ENCODE measurements around the gene L1CAM. TPM values are rescaled to one million over a fixed set of nuclear protein-coding genes. Genes with fewer than 3 reads are reported as not detected.
A peak's percentile ranks its signal among the peaks of the same experiment; 100 is the strongest.

Gene L1CAM
- polyA plus RNA-seq, 1 of the 3 experiments (the other 2 are of a cell fraction), result 1.9 TPM

DNA sequence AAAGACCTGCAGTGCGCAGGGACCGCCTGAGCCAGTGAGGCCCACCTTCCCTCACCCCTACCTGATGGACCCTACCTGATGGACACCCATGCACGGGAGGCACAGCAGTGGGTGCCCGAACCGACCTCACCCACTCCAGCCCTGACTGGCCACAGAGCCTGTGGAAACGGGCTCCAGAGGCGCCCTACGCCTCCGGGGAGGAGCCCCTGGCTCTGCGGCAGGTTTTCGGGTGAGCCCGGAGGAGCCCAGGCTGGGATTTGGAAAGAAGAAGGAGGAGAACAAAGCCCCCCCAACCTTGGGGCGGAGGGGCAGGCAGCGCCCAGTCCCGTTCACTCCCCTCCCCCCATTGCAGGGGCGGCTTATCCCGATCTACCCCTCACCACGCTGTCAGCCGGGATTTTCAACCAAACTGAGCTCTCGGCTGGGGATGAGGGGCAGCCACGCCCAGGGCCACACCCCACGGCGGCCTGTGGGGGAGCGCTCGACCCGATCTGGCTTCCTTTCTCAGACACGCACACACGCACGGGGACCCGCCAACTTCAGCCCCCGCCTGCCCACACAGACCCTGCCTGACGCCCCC is 675 bp downstream of the L1CAM start:
- no peak overlapping the region for H3K9ac ChIP-seq
- H3K4me3 ChIP-seq (ENCODE audit: low read depth in 2 of 2, low read length in 1 of 2), result peak overlapping the region; percentile 29 to 44; a peak in 3 of 4 replicates
- no peaks in the 10 kb centered on the region for H3F3A ChIP-seq (replicated peaks; ENCODE audit: insufficient read depth)
- H3K4me1 ChIP-seq (ENCODE audit: control insufficient read depth in 1 of 2, insufficient read depth in 2 of 2, low read depth in 1 of 2, low read length in 1 of 2), result peaks cover 0 to 31% of the 10 kb centered on the region in 2 experiments; a peak in 1 of 4 replicates
- 24% methylated on average over 7 of the region's 32 CpGs for WGBS (ENCODE audit: low lambda C conversion rate)
- no peaks in the 10 kb centered on the region for H4K20me1 ChIP-seq (ENCODE audit: insufficient read depth)
- H3K9me2 ChIP-seq, result no peaks in the 10 kb centered on the region
- no peak overlapping the region for H2AFZ ChIP-seq (ENCODE audit: low read depth)
- no peaks in the 10 kb centered on the region for H3K79me2 ChIP-seq (ENCODE audit: insufficient read depth)
- ChIA-PET POLR2A (interaction anchor here (1.1 kb wide), 1 partner anchor 11 kb away, joined by 3 read pairs; no protein-coding TSS in a partner anchor), CTCF (interaction anchor here (0.6 to 1.4 kb wide), 6 partner anchors 9 to 131 kb away, joined by 3 to 4 read pairs (median 3); no protein-coding TSS in a partner anchor)
- peaks cover 45% of the 10 kb centered on the region for H3K27me3 ChIP-seq (ENCODE audit: insufficient read depth)
- no peak for DNase-seq
- no peaks in the 10 kb centered on the region for H3K9me3 ChIP-seq
- no peak overlapping the region; a peak in 1 of 4 replicates for H3K27ac ChIP-seq (ENCODE audit: low read depth in 2 of 2, low read length in 1 of 2)
- H3K4me2 ChIP-seq, result 0 out of 2 replicates have a peak overlapping the region, but pooled peaks have one; percentile 15
- no peaks in the 10 kb centered on the region for H3K36me3 ChIP-seq (replicated peaks in 1 of 2; ENCODE audit: control insufficient read depth in 1 of 2, insufficient read depth in 2 of 2, low read length in 1 of 2)
- TF ChIP-seq, protein P1, sequence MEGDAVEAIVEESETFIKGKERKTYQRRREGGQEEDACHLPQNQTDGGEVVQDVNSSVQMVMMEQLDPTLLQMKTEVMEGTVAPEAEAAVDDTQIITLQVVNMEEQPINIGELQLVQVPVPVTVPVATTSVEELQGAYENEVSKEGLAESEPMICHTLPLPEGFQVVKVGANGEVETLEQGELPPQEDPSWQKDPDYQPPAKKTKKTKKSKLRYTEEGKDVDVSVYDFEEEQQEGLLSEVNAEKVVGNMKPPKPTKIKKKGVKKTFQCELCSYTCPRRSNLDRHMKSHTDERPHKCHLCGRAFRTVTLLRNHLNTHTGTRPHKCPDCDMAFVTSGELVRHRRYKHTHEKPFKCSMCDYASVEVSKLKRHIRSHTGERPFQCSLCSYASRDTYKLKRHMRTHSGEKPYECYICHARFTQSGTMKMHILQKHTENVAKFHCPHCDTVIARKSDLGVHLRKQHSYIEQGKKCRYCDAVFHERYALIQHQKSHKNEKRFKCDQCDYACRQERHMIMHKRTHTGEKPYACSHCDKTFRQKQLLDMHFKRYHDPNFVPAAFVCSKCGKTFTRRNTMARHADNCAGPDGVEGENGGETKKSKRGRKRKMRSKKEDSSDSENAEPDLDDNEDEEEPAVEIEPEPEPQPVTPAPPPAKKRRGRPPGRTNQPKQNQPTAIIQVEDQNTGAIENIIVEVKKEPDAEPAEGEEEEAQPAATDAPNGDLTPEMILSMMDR (IDR thresholded peaks at IDR 0.05), result no peak

- no peaks in the 10 kb centered on the region for H3K9me3 ChIP-seq
- 0 out of 4 replicates have a peak overlapping the region, but pooled peaks of 1 of the 2 experiments have one; percentile 22 for H3K27ac ChIP-seq (ENCODE audit: low read depth in 2 of 2, low read length in 1 of 2)
- no peaks in the 10 kb centered on the region for H3K9me2 ChIP-seq
- no peaks in the 10 kb centered on the region for H4K20me1 ChIP-seq (ENCODE audit: insufficient read depth)
- ChIA-PET POLR2A (interaction anchor here (1.1 kb wide), 1 partner anchor 10 kb away, joined by 3 read pairs; no protein-coding TSS in a partner anchor), CTCF (interaction anchor here (0.6 to 1.4 kb wide), 7 partner anchors 8 to 131 kb away, joined by 3 to 4 read pairs (median 3); no protein-coding TSS in a partner anchor)
- no peak for TF ChIP-seq NFIC (IDR thresholded peaks at IDR 0.05; ENCODE audit: borderline replicate concordance)
- TF ChIP-seq TCF12 (IDR thresholded peaks at IDR 0.05), result no peak
- TF ChIP-seq SMC3 (IDR thresholded peaks at IDR 0.05; ENCODE audit: low read depth, low read length), result peak; percentile 38
- no peak for TF ChIP-seq JUND (IDR thresholded peaks at IDR 0.05)
- TF ChIP-seq MXI1 (IDR thresholded peaks at IDR 0.05; ENCODE audit: low read depth, low read length), result no peak
- TF ChIP-seq RXRA (IDR thresholded peaks at IDR 0.05; ENCODE audit: borderline replicate concordance, low read depth), result no peak
- TF ChIP-seq RAD21 (IDR thresholded peaks at IDR 0.05; ENCODE audit: low read length), result peak; percentile 55
- H3K27me3 ChIP-seq (ENCODE audit: insufficient read depth), result peaks cover 45% of the 10 kb centered on the region
- 43% methylated on average over 1 of the region's 6 CpGs for WGBS (ENCODE audit: low lambda C conversion rate)
- H2AFZ ChIP-seq (ENCODE audit: low read depth), result no peak overlapping the region
- no peak overlapping the region for H3K9ac ChIP-seq
- peaks cover 0 to 38% of the 10 kb centered on the region in 2 experiments; a peak in 1 of 4 replicates for H3K4me1 ChIP-seq (ENCODE audit: control insufficient read depth in 1 of 2, insufficient read depth in 2 of 2, low read depth in 1 of 2, low read length in 1 of 2)
- no peaks in the 10 kb centered on the region for H3K36me3 ChIP-seq (replicated peaks in 1 of 2; ENCODE audit: control insufficient read depth in 1 of 2, insufficient read depth in 2 of 2, low read length in 1 of 2)
- no peaks in the 10 kb centered on the region for H3K79me2 ChIP-seq (ENCODE audit: insufficient read depth)
- no peaks in the 10 kb centered on the region for H3F3A ChIP-seq (replicated peaks; ENCODE audit: insufficient read depth)
- DNase-seq, result no peak
- no peak overlapping the region for H3K4me2 ChIP-seq
- peak overlapping the region in 1 of 2 experiments; percentile 44; a peak in 1 of 4 replicates for H3K4me3 ChIP-seq (ENCODE audit: low read depth in 2 of 2, low read length in 1 of 2)
These were observed 1.4 kb downstream of the L1CAM start for GRCh38 chrX:153884590-153884989.

- Histone ChIP-seq H3K9ac (no peak overlapping the region), H3K36me3 (replicated peaks in 1 of 2; ENCODE audit: control insufficient read depth in 1 of 2, insufficient read depth in 2 of 2, low read length in 1 of 2) (no peaks in the 10 kb centered on the region), H2AFZ (ENCODE audit: low read depth) (no peak overlapping the region), H3F3A (replicated peaks; ENCODE audit: insufficient read depth) (no peaks in the 10 kb centered on the region), H3K9me3 (no peaks in the 10 kb centered on the region), H4K20me1 (ENCODE audit: insufficient read depth) (no peaks in the 10 kb centered on the region), H3K4me2 (no peak overlapping the region), H3K27me3 (ENCODE audit: insufficient read depth) (peaks cover 47% of the 10 kb centered on the region), H3K79me2 (ENCODE audit: insufficient read depth) (no peaks in the 10 kb centered on the region), H3K4me3 (ENCODE audit: low read depth in 2 of 2, low read length in 1 of 2) (no peak overlapping the region), H3K27ac (ENCODE audit: low read depth in 2 of 2, low read length in 1 of 2) (0 out of 4 replicates have a peak overlapping the region, but pooled peaks of 1 of the 2 experiments have one; percentile 22), H3K4me1 (ENCODE audit: control insufficient read depth in 1 of 2, insufficient read depth in 2 of 2, low read depth in 1 of 2, low read length in 1 of 2) (peaks cover 0 to 42% of the 10 kb centered on the region in 2 experiments; a peak in 1 of 4 replicates), H3K9me2 (no peaks in the 10 kb centered on the region)
- DNase-seq, result no peak
- 49% methylated on average over 10 of the region's 13 CpGs for WGBS (ENCODE audit: low lambda C conversion rate)
- TF ChIP-seq RFX5 (IDR thresholded peaks at IDR 0.05; ENCODE audit: low read length) (no peak), SMC3 (IDR thresholded peaks at IDR 0.05; ENCODE audit: low read depth, low read length) (no peak)
- ChIA-PET CTCF (interaction anchor here (1.4 kb wide), 3 partner anchors 8 to 39 kb away, joined by 3 to 4 read pairs (median 4); no protein-coding TSS in a partner anchor), POLR2A (no interaction called here)
These were observed 1.8 kb downstream of the L1CAM start for GRCh38 chrX:153884136-153884535.

Data from SK-N-SH (cell line).